A549 (cell line): ENCODE results near the gene UTP14C. TPM values are rescaled to one million over a fixed set of nuclear protein-coding genes. Genes with fewer than 3 reads are reported as not detected.

Experiments used
- ATAC-seq, 2 experiments: fragments of 200-7000 bp in 1 of 2; fragments of >200 bp in 1 of 2; cut with Nextera tagmentation in 1 of 2; cut with Tn5 transposase in 1 of 2; 3 replicates each; pipeline versions ENCODE4 v1.8.0 to v1.9.1; 2018 to 2020; ENCODE audit warnings: mild to moderate bottlenecking in 1 of 2, moderate library complexity in 1 of 2
- CTCF ChIA-PET: fragments of 300-600 bp; sonication (Branson Sonifier 250); formaldehyde crosslinking; extraction: SDS; loops from one replicate; lab custom pipeline; 2021; ENCODE audit warnings: antibody characterized with exemption, inconsistent platforms; lab: Yijun Ruan, JAX
- POLR2A ChIA-PET: fragments of 350-600 bp; formaldehyde crosslinking; extraction: SDS; loops from one replicate; lab custom pipeline; 2021; ENCODE audit warnings: antibody characterized with exemption, inconsistent platforms; lab: Yijun Ruan, JAX
- DNase-seq, 2 experiments: peaks; one replicate each; pipeline versions ENCODE4 v3.0.0 to v3.0.0-alpha.2; 2011 to 2016; ENCODE audit warnings: low read depth in 1 of 2, low spot score in 1 of 2
- FAIRE-seq: peaks from 2 replicates; lab custom pipeline; 2011; peaks lifted over from hg19 to GRCh38; lab: Jason Lieb, UNC
- H3K27ac ChIP-seq, 2 experiments: fragments of >200 bp; sonication (Bioruptor Twin); formaldehyde crosslinking; 3 replicates each; pipeline ENCODE4 v1.5.1; 2016 to 2017
- H3K4me1 ChIP-seq: fragments of >200 bp; sonication (Bioruptor Twin); formaldehyde crosslinking; 3 replicates; pipeline ENCODE4 v1.6.1; 2016
- H3K4me2 ChIP-seq: fragments of >200 bp; sonication (Bioruptor Twin); formaldehyde crosslinking; 3 replicates; pipeline ENCODE4 v1.6.1; 2016
- H3K4me3 ChIP-seq: fragments of >200 bp; sonication (Bioruptor Twin); formaldehyde crosslinking; 3 replicates; pipeline ENCODE4 v1.5.1; 2016
- H3K9me3 ChIP-seq: fragments of >200 bp; sonication (Bioruptor Twin); formaldehyde crosslinking; 3 replicates; pipeline ENCODE4 v1.6.1; 2016
- BHLHE40 ChIP-seq: IDR thresholded peaks from 2 replicates; pipeline ENCODE4 v1.6.1; 2012; ENCODE audit warnings: low read depth, low read length, inconsistent platforms
- CEBPB ChIP-seq, 2 experiments: fragments of >200 bp in 1 of 2; sonication (Bioruptor Twin) in 1 of 2; formaldehyde crosslinking in 1 of 2; IDR thresholded peaks; 2 replicates each; pipeline ENCODE4 v1.6.1; 2012 to 2016
- CHD4 ChIP-seq: fragments of 200-600 bp; sonication (generic); IDR thresholded peaks from 2 replicates; pipeline ENCODE4 v1.6.1; 2016; ENCODE audit warnings: antibody characterized with exemption, mild to moderate bottlenecking, borderline replicate concordance
- CTCF ChIP-seq: fragments of >200 bp; sonication (Bioruptor Twin); formaldehyde crosslinking; IDR thresholded peaks from 3 replicates; pipeline ENCODE4 v1.5.1; 2016
- EP300 ChIP-seq, 2 experiments: fragments of >200 bp; sonication (Bioruptor Twin); formaldehyde crosslinking; IDR thresholded peaks; 2 replicates in 1 of 2; 3 replicates in 1 of 2; pipeline ENCODE4 v1.6.1; 2016 to 2017
- ESRRA ChIP-seq: fragments of 150-350 bp; IDR thresholded peaks from 2 replicates; pipeline ENCODE4 v1.6.1; 2014; ENCODE audit warnings: mild to moderate bottlenecking, low read length, borderline replicate concordance
- FOXS1 ChIP-seq: fragments of 250-450 bp; sonication (Bioruptor Pico); IDR thresholded peaks from 2 replicates; pipeline ENCODE4 v1.5.0; 2020; ENCODE audit warnings: mild to moderate bottlenecking, moderate library complexity
- HOXA7 ChIP-seq: fragments of 250-450 bp; sonication (Bioruptor Pico); IDR thresholded peaks from 2 replicates; pipeline ENCODE4 v1.5.0; 2020; ENCODE audit warnings: mild to moderate bottlenecking, moderate library complexity
- KDM1A ChIP-seq: fragments of 200-600 bp; sonication (generic); IDR thresholded peaks from 2 replicates; pipeline ENCODE4 v1.6.1; 2016; ENCODE audit warnings: low read depth, mild to moderate bottlenecking
- KDM5A ChIP-seq: fragments of 200-600 bp; sonication (generic); IDR thresholded peaks from 2 replicates; pipeline ENCODE4 v1.6.1; 2016; ENCODE audit warnings: antibody characterized with exemption, mild to moderate bottlenecking
- MYC ChIP-seq: IDR thresholded peaks from 2 replicates; pipeline ENCODE4 v1.6.1; 2012; ENCODE audit warnings: mild to moderate bottlenecking, inconsistent platforms, low read length, improper control_type of control experiment, borderline replicate concordance
- NFE2L2 ChIP-seq: fragments of 150-350 bp; conservative IDR thresholded peaks from 2 replicates; pipeline ENCODE4 v1.6.1; 2014; ENCODE audit warnings: low read length
- NR3C1 ChIP-seq: fragments of >200 bp; sonication (Bioruptor Twin); formaldehyde crosslinking; IDR thresholded peaks from 3 replicates; pipeline ENCODE4 v1.6.1; 2017
- RAD21 ChIP-seq, 2 experiments: fragments of >200 bp in 1 of 2; sonication (Bioruptor Twin) in 1 of 2; formaldehyde crosslinking in 1 of 2; IDR thresholded peaks in 1 of 2; conservative IDR thresholded peaks in 1 of 2; 2 replicates in 1 of 2; 3 replicates in 1 of 2; pipeline ENCODE4 v1.6.1; 2012 to 2018; ENCODE audit warnings: inconsistent platforms in 1 of 2
- RARB ChIP-seq: fragments of 250-450 bp; sonication (Bioruptor Pico); IDR thresholded peaks from 2 replicates; pipeline ENCODE4 v1.8.0; 2021; ENCODE audit warnings: mild to moderate bottlenecking, moderate library complexity
- REST ChIP-seq: fragments of 200-600 bp; sonication (generic); IDR thresholded peaks from 2 replicates; pipeline ENCODE4 v1.6.1; 2016; ENCODE audit warnings: antibody characterized with exemption, mild to moderate bottlenecking, moderate library complexity
- SREBF2 ChIP-seq: fragments of 450-650 bp; IDR thresholded peaks from 2 replicates; pipeline ENCODE4 v1.6.1; 2014; ENCODE audit warnings: mild to moderate bottlenecking, moderate library complexity
- ZC3H11A ChIP-seq: fragments of 450-650 bp; IDR thresholded peaks from 2 replicates; pipeline ENCODE4 v1.6.1; 2014; ENCODE audit warnings: antibody characterized with exemption, mild to moderate bottlenecking
- WGBS: methylation state at CpG from one replicate; pipeline ENCODE4 v1.1.6; 2017; ENCODE audit errors: missing lambda C conversion rate; 5-methylcytosine and 5-hydroxymethylcytosine counted together
- polyA plus RNA-seq, 4 experiments: library from polyadenylated mRNA; depleted of rRNA in 3 of 4; stranded (reverse); fragments of >200 nt; fragmentation: RNase III in 1 of 4; extraction: RNeasy Plus Mini Kit Qiagen cat#74134 plus additional on column Dnase treatment in 1 of 4; gene quantifications; 2 replicates in 3 of 4; 3 replicates in 1 of 4; pipeline ENCODE4 v1.2.3, GENCODE V29; 2011 to 2017
- TF ChIP-seq, protein P1 (sequence below): IDR thresholded peaks from 2 replicates; pipeline ENCODE4 v1.6.1; 2012; ENCODE audit warnings: low read depth, borderline replicate concordance
- TF ChIP-seq, protein P2 (sequence below): fragments of >200 bp; sonication (Bioruptor Twin); formaldehyde crosslinking; IDR thresholded peaks from 3 replicates; pipeline ENCODE4 v1.6.1; 2016

Gene UTP14C
- polyA plus RNA-seq, 2 of the 4 experiments (the other 2 are of a cell fraction) = 8.6 to 15.1 TPM

DNA sequence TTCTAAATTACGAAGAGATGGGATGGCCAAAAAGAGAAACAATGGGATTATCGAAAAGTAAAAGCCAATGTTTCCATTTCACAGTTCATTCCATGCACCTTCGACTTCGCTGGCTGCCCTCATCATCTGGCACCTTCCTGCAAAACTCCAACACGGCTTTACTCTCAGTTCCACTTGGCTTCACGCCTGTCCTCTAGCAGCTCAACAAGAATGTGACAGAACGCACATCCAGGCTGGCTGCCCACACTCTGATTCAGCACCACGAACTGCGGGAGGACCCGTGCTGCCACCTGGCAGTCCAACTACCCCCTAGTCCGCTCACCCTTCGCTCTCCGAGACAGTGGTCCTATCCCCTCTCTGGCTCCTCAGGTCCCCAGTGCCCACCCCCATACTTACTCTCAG lies 25.0 kb upstream of the UTP14C start:
- no peak for TF ChIP-seq KDM1A
- TF ChIP-seq, all 56 proteins: peak for 0
- WGBS = 71% methylated on average over 13 of the region's 13 CpGs
- no peak for ATAC-seq
- H3K4me2 ChIP-seq = no peak overlapping the region
- H3K4me3 ChIP-seq = no peak overlapping the region
- CTCF ChIA-PET = no interaction called here
- POLR2A ChIA-PET = no interaction called here
- DNase-seq = no peak
- no peaks in the 10 kb centered on the region for H3K9me3 ChIP-seq
- FAIRE-seq = no peak
- no peak overlapping the region for H3K27ac ChIP-seq
- no peaks in the 10 kb centered on the region for H3K4me1 ChIP-seq

- H3K4me2 ChIP-seq = no peak overlapping the region
- DNase-seq (no peak), FAIRE-seq (no peak), ATAC-seq (no peak)
- no peak overlapping the region for H3K4me3 ChIP-seq
- CTCF ChIA-PET = interaction anchor here (1.9 kb wide), 1 partner anchor 35 kb away, joined by 5 read pairs; no protein-coding TSS in a partner anchor
- H3K27ac ChIP-seq = no peak overlapping the region
- no peaks in the 10 kb centered on the region for H3K4me1 ChIP-seq
- H3K9me3 ChIP-seq = no peaks in the 10 kb centered on the region
- 0% methylated on average over 1 of the region's 1 CpG for WGBS
- TF ChIP-seq MYC (no peak), ZC3H11A (no peak), CTCF (no peak), FOXS1 (CRISPR knock-in tag) (no peak), ESRRA (no peak), SREBF2 (no peak), KDM5A (no peak)
- TF ChIP-seq, protein P1, sequence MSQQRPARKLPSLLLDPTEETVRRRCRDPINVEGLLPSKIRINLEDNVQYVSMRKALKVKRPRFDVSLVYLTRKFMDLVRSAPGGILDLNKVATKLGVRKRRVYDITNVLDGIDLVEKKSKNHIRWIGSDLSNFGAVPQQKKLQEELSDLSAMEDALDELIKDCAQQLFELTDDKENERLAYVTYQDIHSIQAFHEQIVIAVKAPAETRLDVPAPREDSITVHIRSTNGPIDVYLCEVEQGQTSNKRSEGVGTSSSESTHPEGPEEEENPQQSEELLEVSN = no peak
- POLR2A ChIA-PET = no interaction called here
Observed at GRCh38 chr13:51999921-52000320, 24.6 kb upstream of the UTP14C start.

DNA sequence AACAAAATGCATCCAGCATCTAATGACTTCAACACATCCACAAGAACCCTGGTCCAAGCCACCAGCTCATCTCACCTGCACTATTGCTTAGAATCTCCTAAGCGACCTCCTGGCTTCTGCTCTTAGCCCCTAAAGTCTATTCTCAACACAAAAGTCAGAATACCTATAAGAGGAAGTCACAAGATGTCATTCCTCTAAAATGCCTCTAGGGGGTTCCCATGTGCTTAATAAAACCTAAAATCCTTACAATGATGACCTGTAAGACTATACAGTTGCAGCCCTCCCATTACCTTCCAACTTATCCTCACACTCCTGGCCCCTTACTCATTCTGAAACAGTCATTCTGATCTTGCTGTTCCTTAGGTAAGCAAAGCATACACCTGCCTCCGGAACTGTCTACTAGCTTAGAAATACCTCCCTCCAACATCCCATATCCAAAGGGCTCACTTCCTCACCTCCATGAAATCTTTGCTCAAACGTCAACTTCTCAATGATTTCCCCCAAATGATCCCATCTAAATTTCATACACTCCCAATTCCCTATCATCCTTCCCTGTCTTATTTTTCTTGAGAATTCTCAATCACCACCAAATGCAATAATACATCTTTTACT lies 23.3 kb upstream of the UTP14C start:
- DNase-seq (peak; percentile 40 to 46), ATAC-seq (peak; percentile 68 to 82; a peak in 3 of 6 replicates), FAIRE-seq (no peak)
- ChIA-PET POLR2A (no interaction called here), CTCF (interaction anchor here (0.6 to 3.0 kb wide), 10 partner anchors 8 to 200 kb away, joined by 3 to 22 read pairs (median 4); partner anchors contain the start of gene NEK5)
- WGBS = 19% methylated on average over 3 of the region's 3 CpGs
- Histone ChIP-seq H3K4me3 (no peak overlapping the region), H3K4me2 (no peak overlapping the region), H3K4me1 (no peaks in the 10 kb centered on the region), H3K27ac (no peak overlapping the region), H3K9me3 (no peaks in the 10 kb centered on the region)
- peak; percentile 52 for TF ChIP-seq CTCF
- no peak for TF ChIP-seq ESRRA
- TF ChIP-seq EP300 (IDR thresholded peaks at IDR 0.05) = no peak
- no peak for TF ChIP-seq HOXA7
- no peak for TF ChIP-seq RARB (CRISPR knock-in tag)
- TF ChIP-seq REST = no peak
- no peak for TF ChIP-seq CEBPB (IDR thresholded peaks at IDR 0.05)
- TF ChIP-seq NFE2L2 = no peak
- no peak for TF ChIP-seq MYC
- peak; percentile 53 to 55; a peak in 4 of 5 replicates for TF ChIP-seq RAD21 (conservative IDR thresholded peaks at IDR 0.05 in 1 of 2, IDR thresholded peaks at IDR 0.05 in 1 of 2)
- TF ChIP-seq NR3C1 = no peak
- no peak for TF ChIP-seq CHD4
- TF ChIP-seq, protein P2, sequence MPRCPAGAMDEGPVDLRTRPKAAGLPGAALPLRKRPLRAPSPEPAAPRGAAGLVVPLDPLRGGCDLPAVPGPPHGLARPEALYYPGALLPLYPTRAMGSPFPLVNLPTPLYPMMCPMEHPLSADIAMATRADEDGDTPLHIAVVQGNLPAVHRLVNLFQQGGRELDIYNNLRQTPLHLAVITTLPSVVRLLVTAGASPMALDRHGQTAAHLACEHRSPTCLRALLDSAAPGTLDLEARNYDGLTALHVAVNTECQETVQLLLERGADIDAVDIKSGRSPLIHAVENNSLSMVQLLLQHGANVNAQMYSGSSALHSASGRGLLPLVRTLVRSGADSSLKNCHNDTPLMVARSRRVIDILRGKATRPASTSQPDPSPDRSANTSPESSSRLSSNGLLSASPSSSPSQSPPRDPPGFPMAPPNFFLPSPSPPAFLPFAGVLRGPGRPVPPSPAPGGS = no peak
- no peak for TF ChIP-seq BHLHE40
